Nephron (organoid): ENCODE data around the gene EEPD1.

Experiments
- H3K27ac Mint-ChIP-seq, 3 experiments: 2 replicates each; pipeline ENCODE4 v1.8.0; 2020; ENCODE audit warnings: mixed read lengths in 3 of 3, mild to moderate bottlenecking in 2 of 3, moderate library complexity in 1 of 3
- H3K27me3 Mint-ChIP-seq: 2 replicates; pipeline ENCODE4 v1.8.0; 2021; ENCODE audit warnings: low read depth, mild to moderate bottlenecking, moderate library complexity, mixed read lengths
- H3K36me3 Mint-ChIP-seq: 2 replicates; pipeline ENCODE4 v1.8.0; 2020; ENCODE audit warnings: low read depth, mixed read lengths
- H3K4me1 Mint-ChIP-seq: 2 replicates; pipeline ENCODE4 v1.8.0; 2020; ENCODE audit warnings: mixed read lengths
- H3K4me3 Mint-ChIP-seq, 3 experiments: 2 replicates each; pipeline ENCODE4 v1.8.0; 2020; ENCODE audit warnings: mild to moderate bottlenecking in 3 of 3, mixed read lengths in 3 of 3, moderate library complexity in 2 of 3
- H3K9me3 Mint-ChIP-seq: 2 replicates; pipeline ENCODE4 v1.8.0; 2020; ENCODE audit warnings: mixed read lengths
- TF ChIP-seq, protein P1 (sequence below), 3 experiments: fragments of 200-600 bp; sonication (generic); IDR thresholded peaks; one replicate each; pipeline ENCODE4 v1.5.0; 2021; ENCODE audit warnings: antibody characterized with exemption in 3 of 3; ENCODE audit not compliant: unreplicated experiment in 3 of 3

Gene EEPD1

DNA sequence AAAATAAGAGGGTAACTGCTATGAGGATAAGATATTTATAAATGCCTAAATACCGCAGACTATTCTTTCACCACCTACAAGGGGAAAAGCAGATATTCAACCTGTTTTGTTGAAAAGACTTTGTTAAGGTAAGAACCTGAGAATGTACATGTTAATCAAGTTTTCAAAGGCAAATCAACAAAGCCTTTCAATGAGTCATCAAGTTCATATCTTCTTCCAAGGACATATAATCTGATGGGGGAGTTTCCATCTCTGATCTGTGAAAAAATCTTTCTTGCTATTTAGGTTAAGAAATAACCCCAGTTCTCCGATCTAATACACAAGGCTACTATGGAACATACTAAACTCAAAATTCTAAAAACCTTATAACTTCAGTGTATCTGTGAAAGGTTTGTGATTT lies 196.6 kb downstream of the EEPD1 start:
- Mint-ChIP-seq H3K36me3 (no peaks in the 10 kb centered on the region), H3K27me3 (no peaks in the 10 kb centered on the region), H3K4me1 (peaks cover 19% of the 10 kb centered on the region), H3K9me3 (no peaks in the 10 kb centered on the region), H3K27ac (peak overlapping the region in 1 of 3 experiments; percentile 16), H3K4me3 (no peak overlapping the region)
- TF ChIP-seq, protein P1, sequence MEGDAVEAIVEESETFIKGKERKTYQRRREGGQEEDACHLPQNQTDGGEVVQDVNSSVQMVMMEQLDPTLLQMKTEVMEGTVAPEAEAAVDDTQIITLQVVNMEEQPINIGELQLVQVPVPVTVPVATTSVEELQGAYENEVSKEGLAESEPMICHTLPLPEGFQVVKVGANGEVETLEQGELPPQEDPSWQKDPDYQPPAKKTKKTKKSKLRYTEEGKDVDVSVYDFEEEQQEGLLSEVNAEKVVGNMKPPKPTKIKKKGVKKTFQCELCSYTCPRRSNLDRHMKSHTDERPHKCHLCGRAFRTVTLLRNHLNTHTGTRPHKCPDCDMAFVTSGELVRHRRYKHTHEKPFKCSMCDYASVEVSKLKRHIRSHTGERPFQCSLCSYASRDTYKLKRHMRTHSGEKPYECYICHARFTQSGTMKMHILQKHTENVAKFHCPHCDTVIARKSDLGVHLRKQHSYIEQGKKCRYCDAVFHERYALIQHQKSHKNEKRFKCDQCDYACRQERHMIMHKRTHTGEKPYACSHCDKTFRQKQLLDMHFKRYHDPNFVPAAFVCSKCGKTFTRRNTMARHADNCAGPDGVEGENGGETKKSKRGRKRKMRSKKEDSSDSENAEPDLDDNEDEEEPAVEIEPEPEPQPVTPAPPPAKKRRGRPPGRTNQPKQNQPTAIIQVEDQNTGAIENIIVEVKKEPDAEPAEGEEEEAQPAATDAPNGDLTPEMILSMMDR (IDR thresholded peaks at IDR 0.05; ENCODE audit: unreplicated experiment in 3 of 3): no peak
